Colonic mucosa (tissue), 4 donors: ENCODE measurements around the gene TRPC6. TPM values are rescaled to one million over a fixed set of nuclear protein-coding genes. Genes with fewer than 3 reads are reported as not detected.
A peak's percentile ranks its signal among the peaks of the same experiment; 100 is the strongest.

Source experiments
- DNase-seq: peaks from one replicate; pipeline ENCODE4 v3.0.0-alpha.2; 2020
- H3K27ac ChIP-seq: fragments of 200-600 bp; one replicate; pipeline ENCODE4 v1.8.0; 2021
- H3K27me3 ChIP-seq: fragments of 200-600 bp; one replicate; pipeline ENCODE4 v1.8.0; 2021
- H3K36me3 ChIP-seq: fragments of 200-600 bp; one replicate; pipeline ENCODE4 v1.8.0; 2021
- H3K4me1 ChIP-seq: fragments of 200-600 bp; one replicate; pipeline ENCODE4 v1.8.0; 2021; ENCODE audit warnings: mild to moderate bottlenecking
- H3K4me3 ChIP-seq: fragments of 200-600 bp; one replicate; pipeline ENCODE4 v1.8.0; 2021
- H3K9ac ChIP-seq, 2 donors: one replicate each; pipeline ENCODE4 v1.7.0; 2013; ENCODE audit warnings: control low read depth in 2 of 2, low read depth in 2 of 2, low read length in 2 of 2
- H3K9me3 ChIP-seq: fragments of 200-600 bp; one replicate; pipeline ENCODE4 v1.8.0; 2021
- intact Hi-C: fragments of 100-400 bp; cut with DNase I; formaldehyde crosslinking; loops from one replicate; pipeline ENCODE4 v1.14.1; 2022
- total RNA-seq, 2 donors: library from RNA; stranded (reverse); fragmentation: NEBNext Ultra II Directional in 1 of 2; extraction: Animal tissue kit (Norgen Biotek cat#: 25700) in 1 of 2; gene quantifications; one replicate each; pipeline ENCODE4 v1.2.1, GENCODE V29; 2021
- TF ChIP-seq, protein P1 (sequence below): fragments of 200-600 bp; IDR thresholded peaks from one replicate; pipeline ENCODE4 v1.8.0; 2022; ENCODE audit warnings: antibody characterized with exemption, mild to moderate bottlenecking
- donor health status: healthy.
- donor health status: DM: no; HTN: no; CAD: no.
- donor health status: DM: no; HTN: no; CAD: no.

The TRPC6 gene
- total RNA-seq, 2 donors from 2014 or later, result 0.37 to 0.96 TPM

DNA sequence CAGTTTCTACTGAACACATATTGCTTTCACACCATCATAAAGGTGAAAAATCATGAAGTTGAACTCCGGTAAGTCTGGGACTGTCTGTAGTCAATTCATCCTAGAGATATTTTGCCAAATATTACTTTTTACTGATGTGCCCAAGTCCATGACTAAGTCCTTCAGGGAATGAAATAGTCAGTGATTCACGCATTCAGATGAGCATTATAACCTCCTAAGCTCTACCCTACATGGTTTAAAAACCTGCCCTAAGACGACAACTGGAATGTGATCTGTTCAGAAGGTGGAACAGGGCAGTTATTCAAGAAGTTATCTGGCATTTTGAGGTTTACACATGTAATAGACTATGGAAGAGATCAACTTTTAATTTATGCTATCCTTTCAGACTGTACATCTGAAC lies 125.6 kb downstream of the TRPC6 start:
- TF ChIP-seq, protein P1, sequence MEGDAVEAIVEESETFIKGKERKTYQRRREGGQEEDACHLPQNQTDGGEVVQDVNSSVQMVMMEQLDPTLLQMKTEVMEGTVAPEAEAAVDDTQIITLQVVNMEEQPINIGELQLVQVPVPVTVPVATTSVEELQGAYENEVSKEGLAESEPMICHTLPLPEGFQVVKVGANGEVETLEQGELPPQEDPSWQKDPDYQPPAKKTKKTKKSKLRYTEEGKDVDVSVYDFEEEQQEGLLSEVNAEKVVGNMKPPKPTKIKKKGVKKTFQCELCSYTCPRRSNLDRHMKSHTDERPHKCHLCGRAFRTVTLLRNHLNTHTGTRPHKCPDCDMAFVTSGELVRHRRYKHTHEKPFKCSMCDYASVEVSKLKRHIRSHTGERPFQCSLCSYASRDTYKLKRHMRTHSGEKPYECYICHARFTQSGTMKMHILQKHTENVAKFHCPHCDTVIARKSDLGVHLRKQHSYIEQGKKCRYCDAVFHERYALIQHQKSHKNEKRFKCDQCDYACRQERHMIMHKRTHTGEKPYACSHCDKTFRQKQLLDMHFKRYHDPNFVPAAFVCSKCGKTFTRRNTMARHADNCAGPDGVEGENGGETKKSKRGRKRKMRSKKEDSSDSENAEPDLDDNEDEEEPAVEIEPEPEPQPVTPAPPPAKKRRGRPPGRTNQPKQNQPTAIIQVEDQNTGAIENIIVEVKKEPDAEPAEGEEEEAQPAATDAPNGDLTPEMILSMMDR, result no peak
- Histone ChIP-seq H3K4me1 (no peaks in the 10 kb centered on the region), H3K4me3 (no peak overlapping the region), H3K36me3 (no peaks in the 10 kb centered on the region), H3K9me3 (no peaks in the 10 kb centered on the region), H3K27ac (no peak overlapping the region), H3K9ac (no peak overlapping the region), H3K27me3 (no peaks in the 10 kb centered on the region)
- intact Hi-C loops, result loop anchor here (10.0 kb wide), 1 partner anchor 387 kb away; no protein-coding TSS in a partner anchor
- DNase-seq, result no peak

DNA sequence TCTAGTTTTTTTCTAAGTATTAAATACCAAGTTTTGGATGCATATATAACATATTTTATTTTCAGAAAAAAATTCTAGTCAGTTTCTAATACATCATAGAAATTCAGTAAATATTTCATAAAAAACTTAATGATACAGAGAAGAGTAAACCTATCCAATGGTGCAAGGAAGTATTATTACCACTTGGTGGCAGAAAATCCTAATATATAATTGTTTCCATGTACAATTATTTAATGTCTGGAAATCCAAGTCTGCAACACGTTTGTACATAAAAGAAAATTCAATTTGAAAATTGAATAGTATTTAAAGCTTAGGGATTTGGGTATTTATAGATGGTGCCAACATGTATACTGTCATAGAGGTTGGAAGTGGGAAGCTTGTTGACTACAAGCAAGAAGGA lies 127.0 kb downstream of the TRPC6 start:
- Histone ChIP-seq H3K9me3 (no peaks in the 10 kb centered on the region), H3K4me3 (no peak overlapping the region), H3K27me3 (no peaks in the 10 kb centered on the region), H3K4me1 (no peaks in the 10 kb centered on the region), H3K27ac (no peak overlapping the region), H3K9ac (no peak overlapping the region), H3K36me3 (no peaks in the 10 kb centered on the region)
- no peak for DNase-seq
- TF ChIP-seq, protein P1, result peak; percentile 26
- intact Hi-C loops, result loop anchor here (10.0 kb wide), 1 partner anchor 388 kb away; no protein-coding TSS in a partner anchor

DNA sequence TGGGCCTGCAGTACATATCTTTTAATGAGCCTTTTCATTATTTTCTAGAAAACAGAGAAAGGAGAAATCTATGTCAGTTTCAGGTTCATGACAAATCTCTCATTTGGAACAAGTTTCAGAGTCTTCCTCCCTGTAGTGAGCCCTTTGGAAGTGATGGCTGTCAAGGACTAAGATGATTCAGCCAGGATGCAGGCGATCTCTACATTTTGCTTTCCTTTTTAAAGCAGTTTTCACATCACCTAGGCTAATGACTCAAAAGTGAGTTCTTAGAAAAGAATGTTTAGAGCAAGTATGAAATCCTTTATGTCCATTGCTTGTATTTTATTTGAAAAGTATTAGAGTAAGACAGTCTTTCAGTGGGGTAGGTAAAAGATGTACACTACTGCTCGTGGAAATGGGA lies 130.1 kb downstream of the TRPC6 start:
- intact Hi-C loops, result loop anchor here (10.0 kb wide), 1 partner anchor 391 kb away; no protein-coding TSS in a partner anchor
- no peak for DNase-seq

DNA sequence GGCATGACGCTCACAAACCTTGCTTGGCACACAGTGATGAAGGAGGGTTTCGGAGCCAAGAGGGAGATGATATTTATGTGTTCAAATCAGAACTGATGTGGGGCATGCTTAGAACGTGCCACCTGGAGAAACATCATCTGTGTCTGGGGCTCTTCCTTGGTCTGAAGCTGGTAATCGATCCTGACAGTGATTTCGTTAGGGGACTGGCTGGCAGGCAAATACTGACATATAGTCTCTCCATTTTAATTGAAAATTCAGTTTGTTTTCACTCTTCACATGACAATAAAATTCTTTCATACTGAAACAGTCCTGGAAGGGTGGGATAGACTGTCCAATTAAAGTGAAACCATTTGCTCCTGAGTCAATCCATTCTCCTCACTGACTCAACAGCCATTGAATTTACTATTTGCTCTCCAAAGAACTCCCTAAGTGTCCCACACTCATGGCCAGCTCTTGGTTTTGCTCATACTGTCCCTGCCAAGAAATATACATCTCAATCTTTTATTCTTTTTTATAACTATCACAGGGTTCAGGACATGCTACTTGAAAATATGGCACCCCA lies 134.8 kb downstream of the TRPC6 start:
- no peak overlapping the region for H3K9ac ChIP-seq
- H3K9me3 ChIP-seq, result no peaks in the 10 kb centered on the region
- intact Hi-C loops, result no loop called here
- no peaks in the 10 kb centered on the region for H3K36me3 ChIP-seq
- no peak for DNase-seq
- H3K4me3 ChIP-seq, result no peak overlapping the region
- TF ChIP-seq, protein P1, result no peak
- H3K27ac ChIP-seq, result no peak overlapping the region
- no peaks in the 10 kb centered on the region for H3K4me1 ChIP-seq
- no peaks in the 10 kb centered on the region for H3K27me3 ChIP-seq

More for the DNA sequence above, 130.1 kb downstream of the TRPC6 start:
- Histone ChIP-seq H3K27ac (no peak overlapping the region), H3K27me3 (no peaks in the 10 kb centered on the region), H3K9me3 (no peaks in the 10 kb centered on the region), H3K4me1 (no peaks in the 10 kb centered on the region), H3K36me3 (no peaks in the 10 kb centered on the region), H3K4me3 (no peak overlapping the region), H3K9ac (no peak overlapping the region)
- TF ChIP-seq, protein P1, result no peak

DNA sequence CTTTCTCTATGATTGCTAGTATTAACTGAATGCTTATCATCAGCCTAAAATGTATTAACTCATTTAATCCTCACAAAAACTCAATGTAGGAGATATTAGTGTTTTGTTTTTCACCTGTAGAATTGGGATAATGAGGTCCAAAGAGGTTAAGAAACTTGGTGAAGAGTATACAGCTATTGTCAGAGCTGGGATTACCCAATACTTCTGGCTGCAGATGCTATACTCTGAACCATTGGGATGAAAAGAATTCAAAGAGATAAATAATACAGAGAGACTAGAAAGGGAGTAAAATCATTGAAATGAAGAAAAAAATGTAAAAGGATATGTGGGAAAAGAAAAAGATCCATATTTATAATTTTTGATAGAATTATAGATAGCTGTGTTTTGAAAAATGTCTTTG lies 137.1 kb downstream of the TRPC6 start:
- Histone ChIP-seq H3K9me3 (no peaks in the 10 kb centered on the region), H3K36me3 (no peaks in the 10 kb centered on the region), H3K27ac (no peak overlapping the region), H3K27me3 (no peaks in the 10 kb centered on the region), H3K4me3 (no peak overlapping the region), H3K9ac (no peak overlapping the region), H3K4me1 (no peaks in the 10 kb centered on the region)
- intact Hi-C loops, result no loop called here
- TF ChIP-seq, protein P1, result no peak
- no peak for DNase-seq
